Nephron progenitor cell (in vitro differentiated cells): ENCODE data around the gene PRCD.
"Not testable (repeated sequence)": the region's sequence is repeated elsewhere in the genome, so short reads cannot be mapped to it uniquely, and the experiment has no call there.

Experiments
- DNase-seq: peaks from one replicate; pipeline ENCODE4 v3.0.0; 2021
- H3K27ac Mint-ChIP-seq: 2 replicates; pipeline ENCODE4 v1.8.0; 2021; ENCODE audit warnings: mild to moderate bottlenecking, moderate library complexity, mixed read lengths
- H3K27me3 Mint-ChIP-seq: 2 replicates; pipeline ENCODE4 v1.8.0; 2021; ENCODE audit warnings: mild to moderate bottlenecking, low read depth, mixed read lengths; ENCODE audit not compliant: poor library complexity
- H3K36me3 Mint-ChIP-seq: 2 replicates; pipeline ENCODE4 v1.8.0; 2021; ENCODE audit warnings: low read depth, mixed read lengths
- H3K4me1 Mint-ChIP-seq: 2 replicates; pipeline ENCODE4 v1.8.0; 2021; ENCODE audit warnings: mixed read lengths
- H3K4me3 Mint-ChIP-seq: 2 replicates; pipeline ENCODE4 v1.8.0; 2021; ENCODE audit warnings: mild to moderate bottlenecking, moderate library complexity, mixed read lengths
- H3K9me3 Mint-ChIP-seq: 2 replicates; pipeline ENCODE4 v1.8.0; 2021; ENCODE audit warnings: mild to moderate bottlenecking, moderate library complexity, mixed read lengths
- TF ChIP-seq, protein P1 (sequence below): fragments of 200-600 bp; sonication (generic); IDR thresholded peaks from 2 replicates; pipeline ENCODE4 v1.5.0; 2021; ENCODE audit warnings: antibody characterized with exemption

The PRCD gene

DNA sequence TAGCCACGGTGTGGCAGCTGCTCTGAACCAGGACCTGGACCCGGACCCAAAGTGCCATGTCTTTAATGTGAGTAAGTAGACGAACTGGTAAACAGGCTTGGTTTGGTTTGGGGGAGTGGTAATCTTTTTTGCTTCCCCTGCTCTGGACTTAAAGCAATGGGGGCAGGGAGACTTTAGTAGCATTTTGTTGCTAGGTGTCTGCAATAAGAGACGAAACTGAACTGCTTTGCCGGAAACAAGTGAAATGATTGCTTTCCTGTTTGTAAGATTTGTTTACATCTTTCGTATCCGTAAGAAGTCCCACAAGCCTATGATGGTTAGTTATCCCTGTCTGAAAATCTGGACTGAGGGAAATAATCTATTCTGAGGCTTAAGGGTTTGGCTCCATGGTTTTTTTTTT lies 21.5 kb downstream of the PRCD start:
- TF ChIP-seq, protein P1, sequence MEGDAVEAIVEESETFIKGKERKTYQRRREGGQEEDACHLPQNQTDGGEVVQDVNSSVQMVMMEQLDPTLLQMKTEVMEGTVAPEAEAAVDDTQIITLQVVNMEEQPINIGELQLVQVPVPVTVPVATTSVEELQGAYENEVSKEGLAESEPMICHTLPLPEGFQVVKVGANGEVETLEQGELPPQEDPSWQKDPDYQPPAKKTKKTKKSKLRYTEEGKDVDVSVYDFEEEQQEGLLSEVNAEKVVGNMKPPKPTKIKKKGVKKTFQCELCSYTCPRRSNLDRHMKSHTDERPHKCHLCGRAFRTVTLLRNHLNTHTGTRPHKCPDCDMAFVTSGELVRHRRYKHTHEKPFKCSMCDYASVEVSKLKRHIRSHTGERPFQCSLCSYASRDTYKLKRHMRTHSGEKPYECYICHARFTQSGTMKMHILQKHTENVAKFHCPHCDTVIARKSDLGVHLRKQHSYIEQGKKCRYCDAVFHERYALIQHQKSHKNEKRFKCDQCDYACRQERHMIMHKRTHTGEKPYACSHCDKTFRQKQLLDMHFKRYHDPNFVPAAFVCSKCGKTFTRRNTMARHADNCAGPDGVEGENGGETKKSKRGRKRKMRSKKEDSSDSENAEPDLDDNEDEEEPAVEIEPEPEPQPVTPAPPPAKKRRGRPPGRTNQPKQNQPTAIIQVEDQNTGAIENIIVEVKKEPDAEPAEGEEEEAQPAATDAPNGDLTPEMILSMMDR, result no peak
- Mint-ChIP-seq H3K27ac (no peak overlapping the region), H3K36me3 (peaks cover 58% of the 10 kb centered on the region), H3K4me1 (peaks cover 65% of the 10 kb centered on the region), H3K9me3 (peaks cover 4% of the 10 kb centered on the region), H3K4me3 (peak overlapping the region; percentile 12), H3K27me3 (no peaks in the 10 kb centered on the region)
- no peak for DNase-seq

DNA sequence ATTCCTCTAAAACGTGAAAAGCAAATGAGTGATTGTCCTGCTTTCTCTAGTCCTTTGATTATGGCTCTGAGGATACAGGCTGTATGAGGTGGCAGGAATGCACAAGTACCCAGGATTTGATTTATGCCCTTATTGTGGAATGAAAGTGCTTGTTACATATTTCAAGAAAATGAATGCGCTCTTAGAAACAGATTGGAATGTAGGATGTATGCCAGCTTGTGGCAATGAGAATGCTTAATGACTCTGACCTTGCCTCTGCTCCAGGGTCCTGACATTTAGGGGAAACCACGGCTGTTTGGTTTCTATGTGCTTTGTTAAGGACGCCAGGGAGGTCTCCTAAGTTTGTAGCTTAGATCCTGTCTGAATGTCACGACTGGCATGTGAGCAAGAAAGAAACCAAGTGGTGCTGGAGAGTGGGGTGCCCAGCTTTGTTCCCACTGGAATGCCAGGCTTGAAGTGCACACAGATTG lies 22.0 kb downstream of the PRCD start:
- Mint-ChIP-seq H3K9me3 (peaks cover 4% of the 10 kb centered on the region), H3K4me1 (peaks cover 67% of the 10 kb centered on the region), H3K36me3 (peaks cover 59% of the 10 kb centered on the region), H3K27ac (peak overlapping the region; percentile 37), H3K27me3 (no peaks in the 10 kb centered on the region), H3K4me3 (peak overlapping the region; percentile 12)
- TF ChIP-seq, protein P1, result no peak
- DNase-seq, result no peak

DNA sequence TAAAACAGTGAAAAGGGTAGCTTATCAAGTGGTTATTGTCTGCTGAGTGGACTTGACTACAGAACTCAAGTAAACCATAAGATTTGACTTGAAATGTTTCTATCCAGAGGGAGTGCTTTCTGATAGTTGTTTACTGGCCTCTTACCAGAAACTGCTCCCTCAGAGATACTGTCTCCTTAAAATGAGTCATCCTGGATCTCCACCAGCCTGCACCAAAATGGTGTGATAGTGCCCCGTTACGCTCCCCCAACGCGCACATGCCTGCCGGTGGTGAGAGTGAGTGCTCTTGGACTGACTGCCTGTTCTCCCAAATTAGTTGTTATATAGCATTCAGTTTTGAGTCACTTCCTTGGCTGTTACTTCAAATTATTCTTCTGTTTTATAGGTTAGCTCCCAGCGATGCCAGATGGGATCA lies 22.9 kb downstream of the PRCD start:
- TF ChIP-seq, protein P1, result no peak
- Mint-ChIP-seq H3K9me3 (no peaks in the 10 kb centered on the region), H3K27me3 (no peaks in the 10 kb centered on the region), H3K4me3 (no peak overlapping the region), H3K4me1 (peaks cover 67% of the 10 kb centered on the region), H3K27ac (peak overlapping the region; percentile 90), H3K36me3 (peaks cover 59% of the 10 kb centered on the region)
- DNase-seq, result no peak

DNA sequence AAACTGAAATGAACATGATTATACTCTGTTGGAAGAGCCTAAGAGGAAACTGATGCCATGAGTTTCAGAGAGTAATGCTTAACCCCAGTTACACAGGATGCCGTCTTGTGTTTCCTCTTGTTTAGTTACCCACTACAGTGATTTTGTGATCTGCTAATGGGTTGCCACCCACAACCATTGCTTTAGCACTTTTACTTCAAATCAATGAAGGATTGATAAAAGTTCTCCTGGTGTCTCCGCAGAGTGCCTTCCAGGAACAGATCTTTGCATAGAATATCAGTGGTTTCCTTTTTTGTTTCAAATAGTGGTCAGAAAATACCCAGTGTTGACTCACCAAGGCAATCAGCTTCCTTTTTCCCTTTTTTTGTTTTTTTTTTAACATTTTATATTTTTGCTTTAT lies 23.5 kb downstream of the PRCD start:
- H3K27ac Mint-ChIP-seq, DNase-seq, H3K27me3 Mint-ChIP-seq, H3K4me3 Mint-ChIP-seq, H3K9me3 Mint-ChIP-seq: not testable (repeated sequence)
- Mint-ChIP-seq H3K36me3 (peaks cover 59% of the 10 kb centered on the region), H3K4me1 (peaks cover 67% of the 10 kb centered on the region)

DNA sequence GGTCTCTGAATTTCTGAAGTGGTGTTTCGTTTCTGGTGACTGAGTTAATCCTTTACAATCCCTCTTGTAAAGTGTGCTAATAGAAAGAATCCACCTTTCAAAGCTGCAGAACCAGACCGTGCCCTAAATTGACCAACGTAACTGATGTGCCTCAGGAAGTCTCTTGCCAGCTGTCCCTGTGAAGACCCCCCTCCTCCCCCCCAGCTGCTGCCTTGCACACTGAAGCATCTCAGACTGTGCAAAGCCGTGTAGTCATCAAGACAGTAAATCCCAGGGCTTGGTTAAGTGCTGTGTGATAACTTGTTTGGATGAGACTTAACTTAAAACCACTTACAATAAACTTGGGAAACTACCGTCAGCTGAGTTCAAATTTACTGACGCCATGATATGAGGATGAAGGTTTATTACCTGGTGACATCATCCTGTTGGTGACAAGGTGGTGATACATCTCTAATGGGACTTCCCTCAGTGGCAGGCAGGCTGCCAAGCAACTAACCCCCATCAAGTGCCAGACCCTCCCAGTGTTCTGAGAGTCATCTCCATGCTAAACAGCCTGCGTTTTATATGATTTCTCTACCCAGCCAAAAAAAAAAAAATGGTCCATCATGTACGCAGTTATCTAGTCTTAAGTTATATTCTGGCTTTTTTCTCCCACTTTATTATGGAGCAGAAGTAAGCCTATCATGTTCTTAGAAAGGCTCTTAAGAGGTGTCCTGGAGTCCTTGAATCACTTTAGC lies 25.3 kb downstream of the PRCD start:
- H3K4me1 Mint-ChIP-seq, result peaks cover 58% of the 10 kb centered on the region
- H3K36me3 Mint-ChIP-seq, result peaks cover 49% of the 10 kb centered on the region
- H3K27ac Mint-ChIP-seq, result peak overlapping the region; percentile 64
- H3K9me3 Mint-ChIP-seq, H3K27me3 Mint-ChIP-seq, H3K4me3 Mint-ChIP-seq, DNase-seq: not testable (repeated sequence)

DNA sequence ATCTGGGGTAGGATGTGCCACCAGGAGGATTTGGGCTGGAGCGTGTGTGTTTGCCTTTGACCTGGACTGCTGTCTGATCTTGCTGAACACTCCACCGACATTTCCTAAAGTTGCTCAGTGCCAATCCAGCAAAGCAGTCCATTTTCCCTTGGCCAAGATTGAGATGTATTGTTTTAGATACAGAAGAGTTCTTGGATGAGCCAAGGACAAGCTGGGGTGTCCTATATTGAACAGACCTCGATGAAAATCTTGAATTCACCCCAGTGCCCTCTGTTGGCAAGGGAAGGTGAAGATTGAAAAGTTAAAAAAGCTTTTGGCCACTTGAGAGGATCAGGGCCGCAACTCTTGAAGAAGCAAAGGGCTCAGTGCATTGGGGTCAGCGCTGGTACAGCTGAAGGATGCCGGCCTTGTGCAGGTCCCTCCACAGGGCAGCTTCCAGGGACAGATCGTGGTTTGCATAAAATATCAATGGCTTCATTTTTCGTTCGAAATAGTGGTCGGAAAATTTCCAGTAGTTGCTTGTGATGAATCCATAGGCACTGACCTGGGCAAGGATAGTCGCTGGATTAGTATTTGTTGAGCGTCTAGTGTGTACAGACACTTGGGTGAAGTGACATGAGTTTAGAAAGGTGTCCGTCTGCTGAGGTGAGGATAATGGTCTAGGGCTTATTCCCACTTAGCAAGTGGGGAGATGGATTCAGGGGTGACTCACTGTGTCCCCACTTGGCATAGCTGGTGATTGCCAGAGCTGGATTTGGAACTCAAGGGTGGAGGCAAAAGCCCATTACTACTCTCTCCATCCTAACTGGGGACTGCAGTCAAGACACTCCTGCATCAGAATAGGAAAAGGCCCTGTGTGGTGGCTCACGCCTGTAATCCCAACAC lies 26.1 kb downstream of the PRCD start:
- DNase-seq, result no peak
- Mint-ChIP-seq H3K27ac (peak overlapping the region; percentile 47), H3K27me3 (peaks cover 5% of the 10 kb centered on the region), H3K4me3 (no peak overlapping the region), H3K36me3 (peaks cover 42% of the 10 kb centered on the region), H3K9me3 (no peaks in the 10 kb centered on the region), H3K4me1 (peaks cover 50% of the 10 kb centered on the region)
- TF ChIP-seq, protein P1, result no peak
